ENCODE measurements around the gene C1orf159.
"Not testable (repeated sequence)": the region's sequence is repeated elsewhere in the genome, so short reads cannot be mapped to it uniquely, and the experiment has no call there.

C1orf159 gene

DNA sequence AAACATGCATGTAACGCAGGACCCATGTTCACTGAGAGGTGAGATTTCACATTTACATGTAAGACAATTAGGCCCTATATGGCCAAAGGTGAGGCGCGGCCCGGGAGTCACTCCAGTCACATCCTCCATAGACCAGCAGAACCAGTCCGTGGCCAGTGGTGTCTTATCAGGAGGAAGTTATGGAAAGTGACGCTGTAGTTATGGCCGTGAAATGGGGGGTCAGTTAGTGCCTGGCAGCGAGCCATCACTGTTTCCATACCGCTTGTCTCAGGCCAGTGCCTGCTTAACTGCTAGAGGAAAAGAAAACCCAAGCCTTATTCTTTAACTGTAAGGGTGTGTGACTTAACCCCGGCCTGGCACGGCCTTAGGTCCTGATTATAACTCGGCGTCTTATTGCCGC, 6.1 kb downstream of the C1orf159 start:
- no peak overlapping the region for H3K4me3 ChIP-seq (ENCODE audit: low read length)
- TF ChIP-seq, protein P1, sequence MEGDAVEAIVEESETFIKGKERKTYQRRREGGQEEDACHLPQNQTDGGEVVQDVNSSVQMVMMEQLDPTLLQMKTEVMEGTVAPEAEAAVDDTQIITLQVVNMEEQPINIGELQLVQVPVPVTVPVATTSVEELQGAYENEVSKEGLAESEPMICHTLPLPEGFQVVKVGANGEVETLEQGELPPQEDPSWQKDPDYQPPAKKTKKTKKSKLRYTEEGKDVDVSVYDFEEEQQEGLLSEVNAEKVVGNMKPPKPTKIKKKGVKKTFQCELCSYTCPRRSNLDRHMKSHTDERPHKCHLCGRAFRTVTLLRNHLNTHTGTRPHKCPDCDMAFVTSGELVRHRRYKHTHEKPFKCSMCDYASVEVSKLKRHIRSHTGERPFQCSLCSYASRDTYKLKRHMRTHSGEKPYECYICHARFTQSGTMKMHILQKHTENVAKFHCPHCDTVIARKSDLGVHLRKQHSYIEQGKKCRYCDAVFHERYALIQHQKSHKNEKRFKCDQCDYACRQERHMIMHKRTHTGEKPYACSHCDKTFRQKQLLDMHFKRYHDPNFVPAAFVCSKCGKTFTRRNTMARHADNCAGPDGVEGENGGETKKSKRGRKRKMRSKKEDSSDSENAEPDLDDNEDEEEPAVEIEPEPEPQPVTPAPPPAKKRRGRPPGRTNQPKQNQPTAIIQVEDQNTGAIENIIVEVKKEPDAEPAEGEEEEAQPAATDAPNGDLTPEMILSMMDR (IDR thresholded peaks at IDR 0.05; ENCODE audit: insufficient read depth, low read depth, low read length, missing control alignments): no peak
- DNase-seq (ENCODE audit: low read depth): no peak

- TF ChIP-seq, protein P1 (IDR thresholded peaks at IDR 0.05; ENCODE audit: insufficient read depth, low read depth, low read length, missing control alignments): no peak
- no peak for DNase-seq (ENCODE audit: low read depth)
- H3K4me3 ChIP-seq (ENCODE audit: low read length): no peak overlapping the region
Observed at GRCh38 chr1:1106510-1107221, 9.2 kb downstream of the C1orf159 start.

DNA sequence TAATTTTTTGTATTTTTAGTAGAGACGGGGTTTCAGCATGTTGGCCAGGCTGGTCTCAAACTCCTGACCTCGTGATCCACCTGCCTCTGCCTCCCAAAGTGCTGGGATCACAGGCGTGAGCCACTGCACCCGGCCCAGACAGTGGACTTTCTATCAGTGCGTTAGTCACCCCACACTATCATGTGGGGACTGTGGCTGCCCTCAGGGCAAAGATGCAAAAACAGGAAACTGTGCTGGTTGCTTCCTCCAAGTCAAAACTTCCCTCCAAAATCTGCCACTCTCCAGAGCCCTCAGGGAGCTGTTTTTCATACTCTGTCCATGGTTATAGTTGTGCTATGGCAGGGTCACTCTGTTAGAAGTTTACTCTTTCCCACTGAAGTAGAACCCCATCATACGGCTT, 11.7 kb downstream of the C1orf159 start:
- not testable (repeated sequence) for DNase-seq (ENCODE audit: low read depth)

GRCh38 chr1:1101503-1101902, 14.4 kb downstream of the C1orf159 start:
- TF ChIP-seq, protein P1 (IDR thresholded peaks at IDR 0.05; ENCODE audit: insufficient read depth, low read depth, low read length, missing control alignments): no peak
- no peak overlapping the region for H3K4me3 ChIP-seq (ENCODE audit: low read length)
- no peak for DNase-seq (ENCODE audit: low read depth)

More for the DNA sequence above, 11.7 kb downstream of the C1orf159 start:
- H3K4me3 ChIP-seq (ENCODE audit: low read length): not testable (repeated sequence)

GRCh38 chr1:1100296-1100695, 15.6 kb downstream of the C1orf159 start:
- H3K4me3 ChIP-seq (ENCODE audit: low read length): no peak overlapping the region
- TF ChIP-seq, protein P1 (IDR thresholded peaks at IDR 0.05; ENCODE audit: insufficient read depth, low read depth, low read length, missing control alignments): no peak
- no peak for DNase-seq (ENCODE audit: low read depth)

DNA sequence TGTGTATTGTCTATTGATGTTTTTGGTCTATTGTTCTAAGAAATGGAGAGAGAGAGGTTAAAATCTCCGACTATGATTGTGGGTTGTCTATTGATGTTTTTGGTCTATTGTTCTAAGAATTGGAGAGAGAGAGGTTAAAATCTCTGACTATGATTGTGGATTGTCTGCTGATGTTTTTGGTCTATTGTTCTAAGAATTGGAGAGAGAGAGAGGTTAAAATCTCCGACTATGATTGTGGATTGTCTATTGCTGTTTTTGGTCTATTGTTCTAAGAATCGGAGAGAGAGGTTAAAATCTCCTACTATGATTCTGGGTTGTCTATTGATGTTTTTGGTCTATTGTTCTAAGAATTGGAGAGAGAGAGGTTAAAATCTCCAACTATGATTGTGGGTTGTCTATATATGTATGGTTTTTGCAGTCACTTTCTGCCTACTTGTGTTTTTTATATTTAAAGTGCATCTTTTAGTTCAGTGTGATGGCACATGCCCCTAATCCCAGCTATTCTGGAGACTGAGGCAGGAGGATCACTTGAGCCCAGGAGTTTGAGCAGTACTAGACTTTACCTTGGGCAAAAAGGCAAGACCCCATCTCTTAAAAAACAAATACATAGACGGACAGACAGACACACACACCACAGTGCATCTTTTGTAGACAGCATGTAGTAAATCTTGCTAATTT, 16.2 kb downstream of the C1orf159 start:
- TF ChIP-seq, protein P1 (IDR thresholded peaks at IDR 0.05; ENCODE audit: insufficient read depth, low read depth, low read length, missing control alignments): no peak
- H3K4me3 ChIP-seq (ENCODE audit: low read length): no peak overlapping the region
- no peak for DNase-seq (ENCODE audit: low read depth)

DNA sequence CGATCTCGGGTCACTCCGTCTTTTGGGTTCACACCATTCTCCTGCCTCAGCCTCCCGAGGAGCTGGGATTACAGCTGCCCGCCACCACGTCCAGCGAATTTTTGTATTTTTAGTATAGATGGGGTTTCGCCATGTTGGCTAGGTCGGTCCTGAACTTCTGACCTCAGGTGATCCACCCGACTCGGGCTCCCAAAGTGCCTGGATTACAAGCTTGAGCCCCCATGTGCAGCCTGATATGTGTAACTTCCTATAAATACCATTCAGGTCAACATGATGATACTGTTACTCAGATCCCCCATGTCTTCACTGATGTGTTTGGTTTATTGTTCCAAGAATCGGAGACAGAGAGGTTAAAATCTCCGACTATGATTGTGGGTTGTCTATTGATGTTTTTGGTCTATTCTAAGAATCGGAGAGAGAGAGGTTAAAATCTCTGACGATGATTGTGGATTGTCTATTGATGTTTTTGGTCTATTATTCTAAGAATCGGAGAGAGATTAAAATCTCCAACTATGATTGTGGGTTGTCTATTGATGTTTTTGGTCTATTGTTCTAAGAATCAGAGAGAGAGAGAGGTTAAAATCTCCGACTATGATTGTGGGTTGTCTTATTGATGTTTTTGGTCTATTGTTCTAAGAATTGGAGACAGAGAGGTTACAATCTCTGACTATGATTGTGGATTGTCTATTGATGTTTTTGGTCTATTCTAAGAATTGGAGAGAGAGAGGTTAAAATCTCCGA, 17.0 kb downstream of the C1orf159 start:
- no peak for DNase-seq (ENCODE audit: low read depth)
- TF ChIP-seq, protein P1 (IDR thresholded peaks at IDR 0.05; ENCODE audit: insufficient read depth, low read depth, low read length, missing control alignments): no peak
- H3K4me3 ChIP-seq (ENCODE audit: low read length): no peak overlapping the region

GRCh38 chr1:1096136-1096535, 19.8 kb downstream of the C1orf159 start:
- DNase-seq (ENCODE audit: low read depth); H3K4me3 ChIP-seq (ENCODE audit: low read length): not testable (repeated sequence)

Measured in epithelial cell of esophagus (primary cell).